ENCODE results near the gene IRF2. TPM values are rescaled to one million over a fixed set of nuclear protein-coding genes. Genes with fewer than 3 reads are reported as not detected.
A peak's percentile ranks its signal among the peaks of the same experiment; 100 is the strongest.

IRF2 gene
- total RNA-seq, 1 donor from 2014 or later, result 53.3 TPM

DNA sequence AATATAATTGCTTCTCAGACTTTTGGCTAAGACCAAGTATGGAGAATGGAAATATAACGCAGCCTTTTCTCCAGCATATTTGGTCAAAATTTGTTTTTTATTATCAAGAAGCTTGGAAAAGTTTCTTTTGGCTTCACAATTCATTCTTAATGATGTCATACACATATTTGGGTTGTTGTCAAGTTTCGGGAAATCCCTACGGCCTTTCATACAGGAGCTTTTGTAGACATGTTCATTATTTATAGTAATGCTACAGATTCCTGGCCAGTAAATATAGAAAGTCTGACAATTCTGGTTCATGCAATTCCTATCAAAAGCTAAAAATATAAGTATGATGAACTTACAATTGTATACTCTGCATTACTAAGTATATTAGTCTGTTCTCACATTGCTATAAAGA, 112.9 kb downstream of the IRF2 start:
- Histone ChIP-seq H3K27ac (no peak overlapping the region), H3K4me1 (peaks cover 4% of the 10 kb centered on the region), H3K4me3 (no peak overlapping the region), H3K36me3 (no peaks in the 10 kb centered on the region), H3K9me3 (no peaks in the 10 kb centered on the region), H3K27me3 (ENCODE audit: low read depth) (no peaks in the 10 kb centered on the region)
- DNase-seq (no peak), ATAC-seq (no peak)
- intact Hi-C loops (cut with DNase I), result no loop called here
- no peak for TF ChIP-seq CTCF (IDR thresholded peaks at IDR 0.05)

GRCh38 chr4:184359888-184360287, 114.5 kb downstream of the IRF2 start:
- no peaks in the 10 kb centered on the region for H3K27me3 ChIP-seq (ENCODE audit: low read depth)
- H3K4me1 ChIP-seq, result peaks cover 14% of the 10 kb centered on the region
- H3K36me3 ChIP-seq, result no peaks in the 10 kb centered on the region
- no peak overlapping the region for H3K27ac ChIP-seq
- ATAC-seq (no peak), DNase-seq (no peak)
- H3K4me3 ChIP-seq, result no peak overlapping the region
- intact Hi-C loops (cut with DNase I), result no loop called here
- no peak for TF ChIP-seq CTCF (IDR thresholded peaks at IDR 0.05)
- H3K9me3 ChIP-seq, result no peaks in the 10 kb centered on the region

DNA sequence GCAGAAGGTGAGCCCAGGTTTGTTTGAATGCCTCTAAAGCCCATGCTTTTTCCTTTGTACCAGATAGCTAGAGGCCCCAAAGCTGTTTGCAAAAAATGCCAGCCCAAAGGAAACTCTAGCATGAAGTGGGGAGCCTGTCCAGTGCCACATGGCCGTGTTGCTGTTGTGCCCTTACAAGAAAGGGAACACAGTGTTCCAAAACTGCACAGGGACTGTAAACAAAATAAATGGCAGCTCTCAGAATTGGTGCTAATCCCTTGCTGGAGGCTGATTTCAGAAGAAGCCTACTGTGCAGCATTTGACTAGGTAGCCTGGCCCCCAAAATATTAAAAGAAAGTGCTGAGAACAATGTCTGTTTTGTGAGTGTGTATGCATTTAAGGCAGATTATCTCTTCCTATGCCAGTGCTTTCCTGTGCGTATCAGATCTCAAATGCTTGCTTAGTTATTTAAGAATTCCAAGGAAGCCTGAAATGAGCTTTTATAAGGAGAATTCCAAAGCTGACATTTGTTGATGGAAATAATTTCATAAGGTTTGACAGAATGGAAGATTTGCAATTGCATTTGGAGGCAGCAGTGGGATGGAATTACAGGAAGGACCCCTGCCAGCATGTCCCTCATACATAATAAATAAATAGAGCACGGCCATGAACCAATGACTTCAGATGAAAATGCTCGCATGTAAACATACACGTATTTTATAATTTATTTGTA, 115.7 kb downstream of the IRF2 start:
- Histone ChIP-seq H3K27me3 (ENCODE audit: low read depth) (no peaks in the 10 kb centered on the region), H3K36me3 (no peaks in the 10 kb centered on the region), H3K4me3 (no peak overlapping the region), H3K9me3 (no peaks in the 10 kb centered on the region), H3K27ac (no peak overlapping the region), H3K4me1 (peaks cover 24% of the 10 kb centered on the region)
- DNase-seq (no peak), ATAC-seq (no peak)
- no peak for TF ChIP-seq CTCF (IDR thresholded peaks at IDR 0.05)
- intact Hi-C loops (cut with DNase I), result no loop called here

DNA sequence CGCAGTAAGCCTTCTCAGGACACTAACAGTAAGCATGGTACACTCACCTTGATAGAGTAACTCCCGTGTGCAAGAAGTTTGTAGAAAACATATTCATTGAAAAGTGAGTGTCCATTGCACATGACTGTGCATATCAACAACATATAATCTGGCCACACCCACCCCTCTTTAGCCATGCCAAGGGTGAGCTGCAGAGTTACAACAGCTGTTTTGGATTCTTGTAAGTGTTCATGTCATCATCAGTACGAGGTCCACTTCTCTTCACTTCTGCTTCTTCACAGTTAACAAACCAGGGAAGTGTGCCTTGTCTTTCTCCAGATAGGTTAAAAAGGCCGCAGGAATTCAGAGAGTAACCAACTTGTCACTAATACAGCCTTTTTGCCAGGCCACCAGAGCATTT, 116.6 kb downstream of the IRF2 start:
- H3K27ac ChIP-seq, result no peak overlapping the region
- H3K27me3 ChIP-seq (ENCODE audit: low read depth), result no peaks in the 10 kb centered on the region
- DNase-seq, result no peak
- H3K4me3 ChIP-seq, result no peak overlapping the region
- peaks cover 24% of the 10 kb centered on the region for H3K4me1 ChIP-seq
- no peaks in the 10 kb centered on the region for H3K36me3 ChIP-seq
- intact Hi-C loops (cut with DNase I), result no loop called here
- peak in 1 of 2 donors; percentile 43 for ATAC-seq
- TF ChIP-seq CTCF (IDR thresholded peaks at IDR 0.05), result no peak
- H3K9me3 ChIP-seq, result no peaks in the 10 kb centered on the region

DNA sequence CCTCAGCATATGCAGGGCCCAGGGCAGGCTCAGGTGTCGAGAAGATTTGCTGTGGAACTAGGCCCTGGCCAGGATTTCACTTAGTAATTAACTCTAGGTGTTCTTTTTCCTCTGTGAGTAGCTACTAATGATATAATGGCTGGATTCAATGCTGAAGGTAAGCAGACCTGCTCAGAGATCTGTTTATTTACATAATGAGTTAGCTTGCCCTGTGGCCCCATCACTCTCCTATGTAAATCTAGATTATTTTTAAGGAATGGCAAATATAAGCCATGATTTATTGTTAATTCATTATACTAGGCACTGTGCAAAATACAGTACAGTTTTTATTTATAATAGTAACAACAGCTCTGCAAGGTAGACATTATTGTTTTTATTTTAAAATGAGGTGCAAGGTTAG, 117.2 kb downstream of the IRF2 start:
- intact Hi-C loops (cut with DNase I), result no loop called here
- no peak for TF ChIP-seq CTCF (IDR thresholded peaks at IDR 0.05)
- Histone ChIP-seq H3K4me1 (peaks cover 22% of the 10 kb centered on the region), H3K27ac (no peak overlapping the region), H3K27me3 (ENCODE audit: low read depth) (no peaks in the 10 kb centered on the region), H3K36me3 (no peaks in the 10 kb centered on the region), H3K9me3 (no peaks in the 10 kb centered on the region), H3K4me3 (no peak overlapping the region)
- no peak for DNase-seq
- no peak for ATAC-seq
